ENCODE measurements around the gene DISP2.

DISP2 gene

GRCh38 chr15:40421246-40422157 is 63.5 kb downstream of the DISP2 start:
- DNase-seq (ENCODE audit: low read depth in 2 of 2), result peak; percentile 62 to 63

GRCh38 chr15:40424483-40425115 is 66.6 kb downstream of the DISP2 start:
- DNase-seq (ENCODE audit: low read depth in 2 of 2), result no peak

- no peak for DNase-seq (ENCODE audit: low read depth in 2 of 2)
These were observed 67.7 kb downstream of the DISP2 start for GRCh38 chr15:40425681-40426080.

GRCh38 chr15:40427188-40427587 is 69.2 kb downstream of the DISP2 start:
- no peak for DNase-seq (ENCODE audit: low read depth in 2 of 2)

DNA sequence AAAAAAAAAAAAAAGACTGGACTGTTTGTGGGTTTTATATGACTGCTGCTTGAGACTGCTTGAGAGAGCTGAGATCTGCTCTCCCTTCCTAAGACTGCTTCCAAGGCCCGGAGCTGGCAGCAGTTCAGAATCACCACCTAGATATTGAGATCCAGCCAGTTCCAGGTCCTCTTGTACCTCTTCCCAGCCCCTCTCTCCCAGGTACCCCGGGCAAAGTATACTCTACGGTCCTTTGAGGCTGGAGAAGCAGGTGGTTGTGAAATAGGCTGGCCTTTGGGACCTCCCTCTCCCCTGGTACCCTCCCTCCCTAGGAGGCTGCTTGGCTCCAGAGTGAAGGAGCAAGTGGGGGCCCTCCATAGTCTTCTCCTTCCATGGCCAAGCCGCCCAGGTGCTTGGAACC is 70.2 kb downstream of the DISP2 start:
- no peak for DNase-seq (ENCODE audit: low read depth in 2 of 2)

Data from stimulated activated CD8-positive, alpha-beta memory T cell treated with anti-CD3 and anti-CD28 coated beads, Interleukin-7, amount 100 ng/mL, for 1 hour (primary cell).